HepG2 (cell line): Measurements from ENCODE around the gene SMIM44. TPM values are rescaled to one million over a fixed set of nuclear protein-coding genes. Genes with fewer than 3 reads are reported as not detected.
A peak's percentile ranks its signal among the peaks of the same experiment; 100 is the strongest.

Experiments used
- ARID4A ChIP-seq: sonication (generic); formaldehyde crosslinking; IDR thresholded peaks from 2 replicates; pipeline ENCODE4 v1.5.0; 2020; ENCODE audit warnings: mild to moderate bottlenecking, missing genetic modification reagents, borderline replicate concordance
- ATM ChIP-seq: fragments of 450-650 bp; IDR thresholded peaks from 2 replicates; pipeline ENCODE4 v1.7.1; 2017; ENCODE audit warnings: mild to moderate bottlenecking, borderline replicate concordance
- CREM ChIP-seq, 2 experiments: sonication (generic) in 1 of 2; formaldehyde crosslinking in 1 of 2; IDR thresholded peaks; 2 replicates each; pipeline versions ENCODE4 v1.4.0 to v1.6.1; 2016 to 2020; ENCODE audit warnings: antibody characterized with exemption in 1 of 2, mild to moderate bottlenecking in 1 of 2, missing genetic modification reagents in 1 of 2
- KMT2B ChIP-seq: IDR thresholded peaks from 2 replicates; pipeline ENCODE4 v1.6.1; 2016; ENCODE audit warnings: missing genetic modification reagents, missing compliant biosample characterization
- MAZ ChIP-seq, 2 experiments: sonication (generic) in 1 of 2; formaldehyde crosslinking in 1 of 2; IDR thresholded peaks; 2 replicates each; pipeline versions ENCODE4 v1.5.0 to v1.6.1; 2012 to 2020; ENCODE audit warnings: low read depth in 2 of 2, mild to moderate bottlenecking in 2 of 2, borderline replicate concordance in 1 of 2, improper control_type of control experiment in 1 of 2, low read length in 1 of 2, missing genetic modification reagents in 1 of 2, moderate library complexity in 1 of 2
- MYPOP ChIP-seq: sonication (generic); formaldehyde crosslinking; IDR thresholded peaks from 2 replicates; pipeline ENCODE4 v1.8.1; 2023; ENCODE audit warnings: mild to moderate bottlenecking, moderate library complexity, missing genetic modification reagents
- RELA ChIP-seq: sonication (generic); formaldehyde crosslinking; IDR thresholded peaks from 2 replicates; pipeline ENCODE4 v1.4.0; 2020; ENCODE audit warnings: missing genetic modification reagents
- RFX3 ChIP-seq: IDR thresholded peaks from 2 replicates; pipeline ENCODE4 v1.6.1; 2016; ENCODE audit warnings: missing biosample characterization, missing genetic modification reagents
- SOX6 ChIP-seq, 2 experiments: fragments of 450-650 bp in 1 of 2; sonication (generic) in 1 of 2; formaldehyde crosslinking in 1 of 2; IDR thresholded peaks; 2 replicates each; pipeline versions ENCODE4 v1.4.0 to v1.6.1; 2017 to 2020; ENCODE audit warnings: antibody characterized with exemption in 1 of 2, mild to moderate bottlenecking in 1 of 2, missing genetic modification reagents in 1 of 2
- ZNF234 ChIP-seq: sonication (generic); formaldehyde crosslinking; conservative IDR thresholded peaks from 2 replicates; pipeline ENCODE4 v1.5.1; 2020; ENCODE audit warnings: mild to moderate bottlenecking, missing genetic modification reagents
- ZNF782 ChIP-seq: sonication (generic); formaldehyde crosslinking; IDR thresholded peaks from 2 replicates; pipeline ENCODE4 v1.4.0; 2020; ENCODE audit warnings: missing genetic modification reagents, mild to moderate bottlenecking, borderline replicate concordance
- ZNF816 ChIP-seq: sonication (generic); formaldehyde crosslinking; IDR thresholded peaks from 2 replicates; pipeline ENCODE4 v1.8.0; 2022; ENCODE audit warnings: missing genetic modification reagents, mild to moderate bottlenecking, borderline replicate concordance
- polyA plus RNA-seq, 8 experiments: library from polyadenylated mRNA; depleted of rRNA in 3 of 8; stranded (reverse) in 7 of 8; unstranded in 1 of 8; fragments of >200 nt; fragmentation: Illumina TruSeq in 4 of 8; extraction: Trizol in 4 of 8; gene quantifications; 2 replicates each; pipeline versions ENCODE4 v1.2.1 to v1.2.3, GENCODE V29; 2011 to 2016; ENCODE audit warnings: low read depth in 4 of 8, missing spikeins in 1 of 8, mixed read lengths in 1 of 8; ENCODE audit not compliant: insufficient read depth in 1 of 8
- total RNA-seq, 5 experiments: library from RNA; depleted of rRNA; stranded (reverse); fragments of >200 nt; fragmentation: Illumina TruSeq; extraction: Trizol; gene quantifications; 2 replicates each; pipeline ENCODE4 v1.2.3, GENCODE V29; 2016; ENCODE audit warnings: low read depth in 1 of 5
- TF ChIP-seq, protein P1 (sequence below): sonication (generic); formaldehyde crosslinking; IDR thresholded peaks from 2 replicates; pipeline ENCODE4 v1.4.0; 2020; ENCODE audit warnings: mild to moderate bottlenecking, missing genetic modification reagents
- TF ChIP-seq, protein P2 (sequence below): sonication (generic); formaldehyde crosslinking; IDR thresholded peaks from 2 replicates; pipeline ENCODE4 v1.8.0; 2022; ENCODE audit warnings: mild to moderate bottlenecking, missing genetic modification reagents, borderline replicate concordance
- TF ChIP-seq, protein P3 (sequence below): conservative IDR thresholded peaks from 2 replicates; pipeline ENCODE4 v1.6.1; 2018; ENCODE audit warnings: missing genetic modification reagents
- TF ChIP-seq, protein P4 (sequence below): sonication (generic); formaldehyde crosslinking; IDR thresholded peaks from 2 replicates; pipeline ENCODE4 v1.5.0; 2020; ENCODE audit warnings: missing genetic modification reagents, mild to moderate bottlenecking, borderline replicate concordance

The SMIM44 gene
- total and polyA plus RNA-seq, 2 of the 13 experiments (the other 11 are each of a cell fraction or from before 2014, with no cell fraction given), result not detected

DNA sequence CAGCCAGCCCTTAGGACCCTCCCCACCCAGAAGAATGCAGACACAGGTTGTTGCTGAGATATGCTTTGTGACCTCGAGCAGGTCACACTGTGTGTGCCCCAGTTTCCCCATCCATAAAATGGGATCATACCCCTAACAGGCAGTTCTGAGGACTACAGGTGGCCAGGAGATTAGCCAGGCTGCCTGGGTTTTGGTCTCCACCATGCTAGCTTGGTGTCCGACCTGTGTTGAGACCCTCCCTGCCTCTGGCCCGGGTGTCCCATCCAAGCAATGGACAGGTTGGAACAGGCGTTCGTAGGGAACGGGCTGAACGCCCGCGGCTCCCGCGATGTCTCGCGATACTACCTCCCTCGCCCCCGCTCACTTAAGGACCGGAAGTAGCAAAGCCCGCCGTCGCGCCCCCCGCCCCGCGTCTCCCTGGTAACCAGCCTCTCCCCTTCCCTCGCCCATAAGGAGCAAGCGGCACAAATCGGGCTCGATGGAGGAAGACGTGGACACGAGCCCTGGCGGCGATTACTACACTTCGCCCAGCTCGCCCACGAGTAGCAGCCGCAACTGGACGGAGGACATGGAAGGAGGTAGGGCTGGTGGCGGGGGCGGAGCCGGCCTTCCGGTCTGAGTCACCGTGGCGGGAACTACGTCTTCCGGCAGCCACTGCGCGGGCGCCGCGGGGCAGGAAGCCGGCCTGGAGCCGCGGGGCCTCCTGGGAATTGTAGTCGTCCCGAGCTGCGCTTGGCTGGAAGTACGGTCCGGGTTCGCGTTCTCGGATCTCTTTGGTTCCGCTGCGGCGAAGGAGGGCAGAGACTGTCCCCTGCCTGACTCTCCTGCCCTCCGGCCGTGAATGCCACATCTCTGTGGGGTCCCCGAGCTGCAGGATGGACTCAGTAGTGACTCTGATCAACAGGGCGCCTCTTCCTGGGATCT, 48.3 kb downstream of the SMIM44 start (continued):
- TF ChIP-seq ARID4A (CRISPR knock-in tag) (peak; percentile 70; the same call in 1 of the 2 replicates), CREM (IDR thresholded peaks at IDR 0.05) (peak; percentile 64), CREM (CRISPR knock-in tag; IDR thresholded peaks at IDR 0.05) (no peak), RFX3 (no peak), SOX6 (IDR thresholded peaks at IDR 0.05) (no peak), SOX6 (CRISPR knock-in tag; IDR thresholded peaks at IDR 0.05) (peak; percentile 25; the same call in 1 of the 2 replicates), ZNF816 (CRISPR knock-in tag) (no peak), MAZ (IDR thresholded peaks at IDR 0.05; ENCODE audit: borderline replicate concordance, low read depth, low read length) (peak; percentile 75; the same call in 1 of the 2 replicates), MAZ (CRISPR knock-in tag; IDR thresholded peaks at IDR 0.05; ENCODE audit: low read depth) (peak; percentile 83; the same call in 1 of the 2 replicates), MYPOP (no peak), ZNF782 (CRISPR knock-in tag) (no peak), ATM (no peak), RELA (CRISPR knock-in tag) (no peak), ZNF234 (CRISPR knock-in tag) (no peak), KMT2B (CRISPR knock-in tag) (0 out of 2 replicates have a peak, but pooled peaks have one; percentile 12)
- TF ChIP-seq, protein P1, sequence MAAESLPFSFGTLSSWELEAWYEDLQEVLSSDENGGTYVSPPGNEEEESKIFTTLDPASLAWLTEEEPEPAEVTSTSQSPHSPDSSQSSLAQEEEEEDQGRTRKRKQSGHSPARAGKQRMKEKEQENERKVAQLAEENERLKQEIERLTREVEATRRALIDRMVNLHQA, result no peak
- TF ChIP-seq, protein P2, sequence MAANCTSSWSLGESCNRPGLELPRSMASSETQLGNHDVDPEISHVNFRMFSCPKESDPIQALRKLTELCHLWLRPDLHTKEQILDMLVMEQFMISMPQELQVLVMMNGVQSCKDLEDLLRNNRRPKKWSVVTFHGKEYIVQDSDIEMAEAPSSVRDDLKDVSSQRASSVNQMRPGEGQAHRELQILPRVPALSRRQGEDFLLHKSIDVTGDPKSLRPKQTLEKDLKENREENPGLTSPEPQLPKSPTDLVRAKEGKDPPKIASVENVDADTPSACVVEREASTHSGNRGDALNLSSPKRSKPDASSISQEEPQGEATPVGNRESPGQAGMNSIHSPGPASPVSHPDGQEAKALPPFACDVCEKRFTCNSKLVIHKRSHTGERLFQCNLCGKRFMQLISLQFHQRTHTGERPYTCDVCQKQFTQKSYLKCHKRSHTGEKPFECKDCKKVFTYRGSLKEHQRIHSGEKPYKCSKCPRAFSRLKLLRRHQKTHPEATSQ (CRISPR knock-in tag), result no peak
- TF ChIP-seq, protein P3, sequence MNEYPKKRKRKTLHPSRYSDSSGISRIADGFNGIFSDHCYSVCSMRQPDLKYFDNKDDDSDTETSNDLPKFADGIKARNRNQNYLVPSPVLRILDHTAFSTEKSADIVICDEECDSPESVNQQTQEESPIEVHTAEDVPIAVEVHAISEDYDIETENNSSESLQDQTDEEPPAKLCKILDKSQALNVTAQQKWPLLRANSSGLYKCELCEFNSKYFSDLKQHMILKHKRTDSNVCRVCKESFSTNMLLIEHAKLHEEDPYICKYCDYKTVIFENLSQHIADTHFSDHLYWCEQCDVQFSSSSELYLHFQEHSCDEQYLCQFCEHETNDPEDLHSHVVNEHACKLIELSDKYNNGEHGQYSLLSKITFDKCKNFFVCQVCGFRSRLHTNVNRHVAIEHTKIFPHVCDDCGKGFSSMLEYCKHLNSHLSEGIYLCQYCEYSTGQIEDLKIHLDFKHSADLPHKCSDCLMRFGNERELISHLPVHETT, result no peak
- TF ChIP-seq, protein P4, sequence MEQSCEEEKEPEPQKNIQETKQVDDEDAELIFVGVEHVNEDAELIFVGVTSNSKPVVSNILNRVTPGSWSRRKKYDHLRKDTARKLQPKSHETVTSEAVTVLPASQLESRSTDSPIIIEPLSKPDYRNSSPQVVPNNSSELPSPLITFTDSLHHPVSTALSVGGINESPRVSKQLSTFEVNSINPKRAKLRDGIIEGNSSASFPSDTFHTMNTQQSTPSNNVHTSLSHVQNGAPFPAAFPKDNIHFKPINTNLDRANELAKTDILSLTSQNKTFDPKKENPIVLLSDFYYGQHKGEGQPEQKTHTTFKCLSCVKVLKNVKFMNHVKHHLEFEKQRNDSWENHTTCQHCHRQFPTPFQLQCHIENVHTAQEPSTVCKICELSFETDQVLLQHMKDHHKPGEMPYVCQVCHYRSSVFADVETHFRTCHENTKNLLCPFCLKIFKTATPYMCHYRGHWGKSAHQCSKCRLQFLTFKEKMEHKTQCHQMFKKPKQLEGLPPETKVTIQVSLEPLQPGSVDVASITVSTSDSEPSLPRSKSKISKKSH (CRISPR knock-in tag), result peak; percentile 84; the same call in 1 of the 2 replicates
